Cardiac muscle cell (in vitro differentiated cells and primary cell): Measurements from ENCODE around the gene SLC38A11. TPM values are rescaled to one million over a fixed set of nuclear protein-coding genes. Genes with fewer than 3 reads are reported as not detected.

ENCODE experiments used
- DNase-seq, 2 donors: peaks; one replicate each; pipeline versions ENCODE4 v3.0.0 to v3.0.0-alpha.2; 2010 to 2017; ENCODE audit warnings: low read depth in 1 of 2, low spot score in 1 of 2
- H3K27ac ChIP-seq: fragments of 200-600 bp; sonication (generic); 2 replicates; pipeline ENCODE4 v1.5.1; 2016
- H3K27me3 ChIP-seq: fragments of 200-600 bp; sonication (generic); 2 replicates; pipeline ENCODE4 v1.6.0; 2016; ENCODE audit warnings: control low read depth
- H3K36me3 ChIP-seq: fragments of 200-600 bp; sonication (generic); 2 replicates; pipeline ENCODE4 v1.5.1; 2016; ENCODE audit warnings: control low read depth
- H3K4me1 ChIP-seq: fragments of 200-600 bp; sonication (generic); 2 replicates; pipeline ENCODE4 v1.8.1; 2017; ENCODE audit warnings: low read depth, mild to moderate bottlenecking, mixed run types
- H3K4me3 ChIP-seq: fragments of 200-600 bp; sonication (generic); 2 replicates; pipeline ENCODE4 v1.5.1; 2016; ENCODE audit warnings: mild to moderate bottlenecking
- H3K9me3 ChIP-seq: fragments of 200-600 bp; sonication (generic); 2 replicates; pipeline ENCODE4 v1.5.1; 2017; ENCODE audit warnings: low read depth, mild to moderate bottlenecking, control low read depth
- CTCF ChIP-seq: IDR thresholded peaks from 2 replicates; pipeline ENCODE4 v1.5.1; 2012; ENCODE audit warnings: low read depth, mild to moderate bottlenecking, low read length
- polyA plus RNA-seq: library from polyadenylated mRNA; unstranded; fragments of >200 nt; fragmentation: Nextera tagmentation; extraction: Ambion mirVana; gene quantifications from 2 replicates; pipeline ENCODE4 v1.2.1, GENCODE V29; 2016
- total RNA-seq: library from RNA; depleted of rRNA; stranded (reverse); fragments of >200 nt; gene quantifications from 2 replicates; pipeline ENCODE4 v1.2.3, GENCODE V29; 2016

The SLC38A11 gene
- total and polyA plus RNA-seq, 2 experiments from 2014 or later, result not detected

- no peaks in the 10 kb centered on the region for H3K36me3 ChIP-seq
Measured at GRCh38 chr2:164954186-164954585, 1.1 kb downstream of the SLC38A11 start.

DNA sequence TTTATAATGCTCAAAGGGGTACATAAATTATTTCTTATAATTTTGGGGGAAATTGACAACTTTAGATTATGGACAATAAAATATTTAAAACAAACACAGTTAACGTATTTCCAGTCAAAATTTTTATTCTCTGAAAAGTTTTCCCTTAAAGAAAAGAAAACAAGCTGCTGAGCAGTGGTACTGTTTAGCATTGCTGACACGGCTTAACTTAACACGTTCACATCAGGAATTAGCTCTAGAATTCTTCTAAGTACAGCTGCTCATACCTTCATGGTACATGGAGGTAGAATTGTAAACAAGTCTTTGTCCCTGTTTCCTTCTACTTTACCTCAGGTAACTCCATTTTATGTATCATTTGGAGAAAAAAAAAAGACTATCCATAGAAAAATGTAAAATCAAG is 2.0 kb downstream of the SLC38A11 start:
- Histone ChIP-seq H3K27ac (no peak overlapping the region), H3K4me3 (no peak overlapping the region), H3K36me3 (no peaks in the 10 kb centered on the region), H3K27me3 (peaks cover 23% of the 10 kb centered on the region), H3K4me1 (no peaks in the 10 kb centered on the region), H3K9me3 (no peaks in the 10 kb centered on the region)
- no peak for TF ChIP-seq CTCF
- no peak for DNase-seq

More at GRCh38 chr2:164954186-164954585, 1.1 kb downstream of the SLC38A11 start:
- no peak overlapping the region for H3K27ac ChIP-seq
- no peak overlapping the region for H3K4me3 ChIP-seq
- H3K4me1 ChIP-seq, result no peaks in the 10 kb centered on the region
- H3K27me3 ChIP-seq, result peaks cover 23% of the 10 kb centered on the region
- H3K9me3 ChIP-seq, result no peaks in the 10 kb centered on the region
- no peak for DNase-seq
- TF ChIP-seq CTCF, result no peak

- Histone ChIP-seq H3K27ac (no peak overlapping the region), H3K4me1 (no peaks in the 10 kb centered on the region)
- TF ChIP-seq CTCF, result no peak
Measured at GRCh38 chr2:164952057-164952702, 3.1 kb downstream of the SLC38A11 start.

DNA sequence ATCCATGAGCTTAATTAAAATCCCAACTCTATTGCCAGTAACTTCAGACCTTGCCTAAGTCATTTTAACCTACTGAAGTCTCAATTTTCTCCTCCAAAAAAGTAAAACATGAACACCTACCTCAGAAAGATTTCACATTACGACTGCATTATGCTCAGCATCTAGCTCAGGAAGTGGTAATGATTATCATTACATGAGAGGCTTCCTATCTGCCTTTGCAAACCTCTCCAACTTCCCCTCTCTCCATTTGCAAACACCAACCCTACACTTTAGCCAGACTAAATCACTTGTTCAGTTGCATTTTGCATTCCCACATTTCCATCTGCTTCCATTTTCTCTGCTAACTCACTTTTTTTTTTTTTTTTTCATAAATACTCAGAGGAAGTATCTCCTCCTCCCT is 6.8 kb downstream of the SLC38A11 start:
- Histone ChIP-seq H3K27me3 (peaks cover 3% of the 10 kb centered on the region), H3K4me3 (no peak overlapping the region), H3K4me1 (no peaks in the 10 kb centered on the region), H3K9me3 (no peaks in the 10 kb centered on the region), H3K27ac (no peak overlapping the region), H3K36me3 (no peaks in the 10 kb centered on the region)
- no peak for DNase-seq
- no peak for TF ChIP-seq CTCF

More at GRCh38 chr2:164952057-164952702, 3.1 kb downstream of the SLC38A11 start:
- Histone ChIP-seq H3K27me3 (peaks cover 23% of the 10 kb centered on the region), H3K36me3 (no peaks in the 10 kb centered on the region), H3K4me3 (no peak overlapping the region), H3K9me3 (no peaks in the 10 kb centered on the region)
- no peak for DNase-seq

- peaks cover 1% of the 10 kb centered on the region for H3K27me3 ChIP-seq
- no peak for TF ChIP-seq CTCF
- no peak overlapping the region for H3K4me3 ChIP-seq
- H3K27ac ChIP-seq, result no peak overlapping the region
- no peaks in the 10 kb centered on the region for H3K4me1 ChIP-seq
- DNase-seq, result no peak
- no peaks in the 10 kb centered on the region for H3K36me3 ChIP-seq
- no peaks in the 10 kb centered on the region for H3K9me3 ChIP-seq
Measured at GRCh38 chr2:164947281-164947680, 8.0 kb downstream of the SLC38A11 start.

DNA sequence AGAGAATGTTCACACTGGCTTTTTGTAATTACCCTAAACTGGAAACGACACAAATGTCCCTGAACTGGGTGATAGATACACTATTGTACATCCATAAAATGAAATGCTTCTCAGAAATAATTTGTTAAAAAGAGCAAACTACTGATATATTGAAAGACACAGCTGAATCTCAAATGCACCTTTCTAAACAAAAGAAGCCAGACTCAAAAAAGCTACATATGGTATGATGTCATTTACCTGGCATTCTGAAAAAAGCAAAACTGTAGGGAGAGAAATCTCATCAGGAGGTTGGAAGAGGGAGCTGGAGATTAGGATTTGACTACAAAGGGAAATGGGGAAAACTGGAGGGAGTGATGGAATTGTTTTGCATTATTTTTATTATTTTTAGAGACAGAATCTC is 12.0 kb downstream of the SLC38A11 start:
- Histone ChIP-seq H3K27me3 (no peaks in the 10 kb centered on the region), H3K36me3 (no peaks in the 10 kb centered on the region), H3K9me3 (no peaks in the 10 kb centered on the region), H3K27ac (no peak overlapping the region), H3K4me1 (peaks cover 5% of the 10 kb centered on the region), H3K4me3 (no peak overlapping the region)
- no peak for DNase-seq
- TF ChIP-seq CTCF, result no peak
